Upper lobe of left lung (tissue), 4 donors: ENCODE results near the gene MMD2.

Experiments
- CTCF ChIP-seq, 6 experiments: fragments of 450-650 bp in 4 of 6; fragments of 200-600 bp in 2 of 6; sonication (generic) in 2 of 6; IDR thresholded peaks; one replicate each; pipeline ENCODE4 v1.5.1; 2016 to 2019; ENCODE audit warnings: antibody characterized with exemption in 6 of 6
- POLR2A ChIP-seq, 4 donors: fragments of 450-650 bp; IDR thresholded peaks; one replicate each; pipeline ENCODE4 v1.5.1; 2016 to 2017; ENCODE audit warnings: antibody characterized with exemption in 4 of 4, mild to moderate bottlenecking in 2 of 4
- POLR2AphosphoS5 ChIP-seq, 2 donors: sonication (generic); formaldehyde crosslinking; IDR thresholded peaks; one replicate each; pipeline ENCODE4 v1.5.1; 2017; ENCODE audit warnings: antibody characterized with exemption in 2 of 2

DNA sequence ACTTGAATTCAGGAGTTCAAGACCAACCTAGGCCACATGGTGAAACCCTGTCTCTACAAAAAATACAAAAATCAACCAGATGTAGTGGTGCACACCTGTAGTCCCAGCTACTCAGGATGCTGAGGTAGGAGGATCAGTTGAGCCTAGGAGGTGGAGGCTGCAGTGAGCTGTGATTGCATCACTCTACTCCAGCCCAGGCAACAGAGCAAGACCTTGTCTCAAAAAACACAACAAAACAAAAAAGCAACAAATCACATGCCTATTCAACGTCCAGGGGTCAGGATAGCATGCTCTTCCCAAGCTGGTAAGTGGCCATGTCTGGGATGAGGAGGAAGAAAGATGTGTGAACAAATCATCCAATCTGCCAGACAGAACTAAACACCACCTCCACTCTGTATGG, 69.3 kb downstream of the MMD2 start:
- TF ChIP-seq CTCF (IDR thresholded peaks at IDR 0.05) (no peak), POLR2A (IDR thresholded peaks at IDR 0.05) (no peak), POLR2AphosphoS5 (IDR thresholded peaks at IDR 0.05) (no peak)
